CD4-positive, alpha-beta T cell (primary cell): ENCODE data around the gene MAPK4. TPM values are rescaled to one million over a fixed set of nuclear protein-coding genes. Genes with fewer than 3 reads are reported as not detected.
"Not testable (repeated sequence)": the region's sequence is repeated elsewhere in the genome, so short reads cannot be mapped to it uniquely, and the experiment has no call there.

Experiments used
- ATAC-seq: fragments of 200-7000 bp; cut with Tn5 transposase; one replicate; pipeline ENCODE4 v1.10.0; 2022; ENCODE audit warnings: mild to moderate bottlenecking; ENCODE audit not compliant: poor library complexity
- CTCF ChIA-PET: fragments of 350-600 bp; sonication (Branson Sonifier 250); formaldehyde crosslinking; loops from one replicate; lab custom pipeline; 2021; ENCODE audit warnings: antibody characterized with exemption, inconsistent platforms; lab: Charles Lee
- POLR2A ChIA-PET: fragments of 350-600 bp; sonication (Branson Sonifier 250); formaldehyde crosslinking; loops from one replicate; lab custom pipeline; 2021; ENCODE audit warnings: antibody characterized with exemption, inconsistent platforms; lab: Charles Lee
- DNase-seq, 14 experiments: peaks; one replicate each; pipeline ENCODE4 v3.0.0-alpha.2; 2013 to 2020; ENCODE audit warnings: mixed read lengths in 2 of 14
- H3K27ac ChIP-seq, 2 donors: one replicate each; pipeline versions ENCODE4 v1.5.1 to v1.7.0; 2013; ENCODE audit warnings: low read length in 2 of 2, low read depth in 1 of 2, mild to moderate bottlenecking in 1 of 2
- H3K27me3 ChIP-seq, 2 experiments: 1 replicate in 1 of 2; 2 replicates in 1 of 2; pipeline versions ENCODE4 v1.6.1 to v1.7.0; 2013; ENCODE audit warnings: low read length in 2 of 2, control low read depth in 1 of 2, mild to moderate bottlenecking in 1 of 2, moderate library complexity in 1 of 2; ENCODE audit not compliant: insufficient read depth in 2 of 2, control insufficient read depth in 1 of 2
- H3K36me3 ChIP-seq: one replicate; pipeline ENCODE4 v1.6.1; 2013; ENCODE audit warnings: low read length, control low read depth; ENCODE audit not compliant: insufficient read depth
- H3K4me1 ChIP-seq: one replicate; pipeline ENCODE4 v1.6.1; 2013; ENCODE audit warnings: low read length, control low read depth; ENCODE audit not compliant: insufficient read depth
- H3K4me3 ChIP-seq: one replicate; pipeline ENCODE4 v1.5.1; 2013; ENCODE audit warnings: mild to moderate bottlenecking, low read length, moderate library complexity
- H3K9me3 ChIP-seq, 2 experiments: 1 replicate in 1 of 2; 2 replicates in 1 of 2; pipeline versions ENCODE4 v1.6.1 to v1.7.0; 2013; ENCODE audit warnings: low read length in 2 of 2, mild to moderate bottlenecking in 2 of 2, control low read depth in 1 of 2, moderate library complexity in 1 of 2; ENCODE audit not compliant: control insufficient read depth in 1 of 2, insufficient read depth in 1 of 2
- H3K27ac Mint-ChIP-seq: one replicate; pipeline ENCODE4 v1.8.0; 2020; ENCODE audit warnings: mixed read lengths
- H3K27me3 Mint-ChIP-seq: one replicate; pipeline ENCODE4 v1.8.0; 2021; ENCODE audit warnings: mixed read lengths
- H3K36me3 Mint-ChIP-seq: one replicate; pipeline ENCODE4 v1.8.0; 2021; ENCODE audit warnings: low read depth, mixed read lengths
- H3K4me1 Mint-ChIP-seq: one replicate; pipeline ENCODE4 v1.8.0; 2021; ENCODE audit warnings: low read depth, mixed read lengths
- H3K4me3 Mint-ChIP-seq: one replicate; pipeline ENCODE4 v1.8.0; 2020; ENCODE audit warnings: mild to moderate bottlenecking, mixed read lengths
- H3K9me3 Mint-ChIP-seq: one replicate; pipeline ENCODE4 v1.8.0; 2020; ENCODE audit warnings: mixed read lengths
- intact Hi-C, 2 experiments: fragments of 100-400 bp; cut with DNase I in 1 of 2; cut with micrococcal nuclease in 1 of 2; formaldehyde crosslinking; loops; one replicate each; pipeline versions ENCODE4 v1.15.1 to v1.9.0; 2023 to 2025; cut with DNase I, micrococcal nuclease
- total RNA-seq, 174 experiments: library from RNA in 2 of 174; stranded (reverse) in 2 of 174; gene quantifications; one replicate each; pipeline ENCODE4 v1.2.3 and lab custom pipeline; 2021 to 2026
- TF ChIP-seq, protein P1 (sequence below): fragments of 200-600 bp; IDR thresholded peaks from one replicate; pipeline ENCODE4 v1.8.0; 2022; ENCODE audit warnings: antibody characterized with exemption, mild to moderate bottlenecking

The MAPK4 gene
- total RNA-seq, 2 experiments from 2014 or later: not detected

- Histone ChIP-seq H3K27me3 (no peaks in the 10 kb centered on the region), H3K36me3 (no peaks in the 10 kb centered on the region), H3K27ac (no peak overlapping the region), H3K9me3 (peaks cover 0 to 5% of the 10 kb centered on the region in 2 experiments), H3K4me1 (no peaks in the 10 kb centered on the region), H3K4me3 (no peak overlapping the region)
- intact Hi-C loops: no loop called here
- Mint-ChIP-seq H3K4me1 (no peaks in the 10 kb centered on the region), H3K27ac (no peak overlapping the region), H3K27me3 (peaks cover 10% of the 10 kb centered on the region), H3K9me3 (no peaks in the 10 kb centered on the region), H3K36me3 (no peaks in the 10 kb centered on the region), H3K4me3 (no peak overlapping the region)
- TF ChIP-seq, protein P1, sequence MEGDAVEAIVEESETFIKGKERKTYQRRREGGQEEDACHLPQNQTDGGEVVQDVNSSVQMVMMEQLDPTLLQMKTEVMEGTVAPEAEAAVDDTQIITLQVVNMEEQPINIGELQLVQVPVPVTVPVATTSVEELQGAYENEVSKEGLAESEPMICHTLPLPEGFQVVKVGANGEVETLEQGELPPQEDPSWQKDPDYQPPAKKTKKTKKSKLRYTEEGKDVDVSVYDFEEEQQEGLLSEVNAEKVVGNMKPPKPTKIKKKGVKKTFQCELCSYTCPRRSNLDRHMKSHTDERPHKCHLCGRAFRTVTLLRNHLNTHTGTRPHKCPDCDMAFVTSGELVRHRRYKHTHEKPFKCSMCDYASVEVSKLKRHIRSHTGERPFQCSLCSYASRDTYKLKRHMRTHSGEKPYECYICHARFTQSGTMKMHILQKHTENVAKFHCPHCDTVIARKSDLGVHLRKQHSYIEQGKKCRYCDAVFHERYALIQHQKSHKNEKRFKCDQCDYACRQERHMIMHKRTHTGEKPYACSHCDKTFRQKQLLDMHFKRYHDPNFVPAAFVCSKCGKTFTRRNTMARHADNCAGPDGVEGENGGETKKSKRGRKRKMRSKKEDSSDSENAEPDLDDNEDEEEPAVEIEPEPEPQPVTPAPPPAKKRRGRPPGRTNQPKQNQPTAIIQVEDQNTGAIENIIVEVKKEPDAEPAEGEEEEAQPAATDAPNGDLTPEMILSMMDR: no peak
- CTCF ChIA-PET: no interaction called here
- ATAC-seq (no peak), DNase-seq (no peak)
- POLR2A ChIA-PET: no interaction called here
These were observed 14.0 kb upstream of the MAPK4 start for GRCh38 chr18:50545936-50546335.

- no peaks in the 10 kb centered on the region for H3K36me3 Mint-ChIP-seq
- Histone ChIP-seq H3K27ac (no peak overlapping the region), H3K27me3 (peaks cover 0 to 6% of the 10 kb centered on the region in 2 experiments), H3K36me3 (no peaks in the 10 kb centered on the region), H3K4me3 (no peak overlapping the region), H3K4me1 (no peaks in the 10 kb centered on the region), H3K9me3 (peaks cover 0 to 5% of the 10 kb centered on the region in 2 experiments)
- H3K27ac Mint-ChIP-seq: no peak overlapping the region
- no peaks in the 10 kb centered on the region for H3K4me1 Mint-ChIP-seq
- H3K27me3 Mint-ChIP-seq: peaks cover 16% of the 10 kb centered on the region
- POLR2A ChIA-PET: no interaction called here
- DNase-seq: no peak
- no peak overlapping the region for H3K4me3 Mint-ChIP-seq
- ATAC-seq: no peak
- no peaks in the 10 kb centered on the region for H3K9me3 Mint-ChIP-seq
- intact Hi-C loops: no loop called here
- TF ChIP-seq, protein P1: no peak
- CTCF ChIA-PET: no interaction called here
These were observed 11.7 kb upstream of the MAPK4 start for GRCh38 chr18:50548160-50548559.

DNA sequence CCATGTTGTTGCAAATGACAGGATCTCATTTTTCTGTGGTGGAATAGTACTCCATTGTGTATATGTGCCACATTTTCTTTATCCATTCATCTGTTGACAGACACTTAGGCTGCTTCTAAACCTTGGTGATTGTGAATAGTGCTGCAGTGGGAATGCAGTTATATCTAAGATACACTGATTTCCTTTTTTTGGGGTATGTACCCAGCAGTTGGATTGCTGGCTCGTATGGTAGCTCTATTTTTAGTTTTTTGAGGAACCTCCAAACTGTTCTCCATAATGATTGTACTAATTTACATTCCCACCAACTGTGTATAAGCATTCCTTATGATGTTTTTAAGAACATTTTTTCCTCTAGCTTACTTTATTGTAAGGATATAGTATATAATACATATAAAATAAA is 8.2 kb upstream of the MAPK4 start:
- H3K9me3 ChIP-seq, CTCF ChIA-PET, H3K4me1 ChIP-seq, ATAC-seq, intact Hi-C loops, H3K27ac Mint-ChIP-seq, POLR2A ChIA-PET, H3K36me3 Mint-ChIP-seq, H3K36me3 ChIP-seq, H3K4me1 Mint-ChIP-seq, H3K4me3 ChIP-seq, H3K4me3 Mint-ChIP-seq, H3K27ac ChIP-seq, DNase-seq: not testable (repeated sequence)
- Mint-ChIP-seq H3K9me3 (peaks cover 14% of the 10 kb centered on the region), H3K27me3 (peaks cover 48% of the 10 kb centered on the region)
- H3K27me3 ChIP-seq: peaks cover 0 to 29% of the 10 kb centered on the region in 2 experiments

DNA sequence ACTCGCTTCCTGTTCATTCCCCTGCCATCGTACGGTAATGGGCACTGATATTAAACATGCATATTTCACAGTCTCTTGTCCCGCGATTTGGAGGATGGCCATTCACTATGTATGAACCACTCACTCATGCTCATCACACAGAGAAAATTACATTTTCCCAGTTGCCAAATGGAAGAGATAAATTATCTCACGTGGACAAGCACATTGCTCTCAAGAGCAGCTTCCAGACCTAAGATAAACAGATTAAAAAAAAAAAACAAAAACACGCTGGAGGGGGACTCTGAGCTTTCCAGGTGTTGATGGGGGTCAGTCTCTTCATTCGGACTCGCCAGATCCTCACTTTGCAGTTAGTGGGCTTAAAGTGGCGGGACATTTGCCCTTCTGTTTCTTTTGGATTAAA is 1.7 kb upstream of the MAPK4 start:
- TF ChIP-seq, protein P1: no peak
- ATAC-seq (no peak), DNase-seq (no peak)
- no peak overlapping the region for H3K4me3 ChIP-seq
- H3K36me3 Mint-ChIP-seq: no peaks in the 10 kb centered on the region
- H3K27me3 Mint-ChIP-seq: peaks cover 83% of the 10 kb centered on the region
- H3K27me3 ChIP-seq: peaks cover 41 to 75% of the 10 kb centered on the region in 2 experiments
- no peak overlapping the region for H3K27ac Mint-ChIP-seq
- POLR2A ChIA-PET: no interaction called here
- H3K9me3 Mint-ChIP-seq: peaks cover 14% of the 10 kb centered on the region
- CTCF ChIA-PET: no interaction called here
- peak overlapping the region; percentile 43 for H3K4me3 Mint-ChIP-seq
- H3K36me3 ChIP-seq: no peaks in the 10 kb centered on the region
- peaks cover 15% of the 10 kb centered on the region for H3K4me1 Mint-ChIP-seq
- H3K27ac ChIP-seq: no peak overlapping the region
- intact Hi-C loops: no loop called here
- peaks cover 11% of the 10 kb centered on the region for H3K4me1 ChIP-seq
- H3K9me3 ChIP-seq: peaks cover 0 to 20% of the 10 kb centered on the region in 2 experiments
